NCI-H128 (cell line): ENCODE results near the gene ZNF160.
"Not testable (repeated sequence)": the region's sequence is repeated elsewhere in the genome, so short reads cannot be mapped to it uniquely, and the experiment has no call there.

Experiments
- DNase-seq: peaks from one replicate; lab custom pipeline; 2025; ENCODE audit not compliant: unreplicated experiment; lab: John Stamatoyannopoulos, UW

The ZNF160 gene

GRCh38 chr19:53092723-53093122 is 10.5 kb downstream of the ZNF160 start:
- no peak for DNase-seq

GRCh38 chr19:53091413-53092254 is 11.6 kb downstream of the ZNF160 start:
- DNase-seq, result no peak

DNA sequence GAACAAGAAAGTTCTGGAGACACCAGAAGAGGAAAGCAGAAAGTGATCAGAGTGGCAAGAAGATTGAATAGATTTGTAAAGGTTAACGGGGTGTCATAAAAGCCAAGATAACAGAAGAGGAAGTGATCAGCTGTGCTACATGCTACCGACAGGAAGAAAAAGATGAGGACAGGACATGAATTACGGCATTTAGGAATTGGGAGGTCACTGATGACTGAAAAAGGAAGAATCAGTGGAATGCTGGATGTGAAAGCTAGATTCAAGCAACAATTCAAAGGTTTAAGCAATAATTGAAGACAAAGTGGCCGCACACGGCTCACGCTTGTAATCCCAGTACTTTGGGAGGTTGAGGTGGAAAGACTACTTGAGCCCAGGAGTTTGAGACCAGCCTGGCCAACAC is 15.1 kb downstream of the ZNF160 start:
- DNase-seq, result no peak

DNA sequence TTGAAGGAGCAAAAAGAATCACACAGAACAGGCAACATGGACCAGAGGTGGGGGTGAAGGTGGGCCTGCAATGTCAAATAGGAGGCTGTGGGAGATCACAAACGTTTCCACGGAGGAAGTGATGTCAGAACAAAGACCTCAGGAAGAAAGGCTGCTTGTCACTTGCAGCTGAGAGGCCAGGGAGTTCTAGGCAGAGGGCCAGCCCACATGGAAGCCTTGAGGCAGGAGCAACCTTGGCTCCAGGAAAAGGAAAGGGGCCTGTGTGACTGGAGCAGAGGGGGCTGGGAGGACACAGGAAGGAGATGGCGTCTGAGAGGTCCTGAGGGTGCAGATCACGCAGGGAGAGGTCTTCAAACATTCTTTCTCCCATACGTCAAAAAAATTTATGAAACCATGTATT is 16.3 kb downstream of the ZNF160 start:
- DNase-seq, result no peak

- no peak for DNase-seq
Observed at GRCh38 chr19:53085496-53085895, 17.7 kb downstream of the ZNF160 start.

GRCh38 chr19:53082929-53083328 is 20.3 kb downstream of the ZNF160 start:
- DNase-seq, result no peak

DNA sequence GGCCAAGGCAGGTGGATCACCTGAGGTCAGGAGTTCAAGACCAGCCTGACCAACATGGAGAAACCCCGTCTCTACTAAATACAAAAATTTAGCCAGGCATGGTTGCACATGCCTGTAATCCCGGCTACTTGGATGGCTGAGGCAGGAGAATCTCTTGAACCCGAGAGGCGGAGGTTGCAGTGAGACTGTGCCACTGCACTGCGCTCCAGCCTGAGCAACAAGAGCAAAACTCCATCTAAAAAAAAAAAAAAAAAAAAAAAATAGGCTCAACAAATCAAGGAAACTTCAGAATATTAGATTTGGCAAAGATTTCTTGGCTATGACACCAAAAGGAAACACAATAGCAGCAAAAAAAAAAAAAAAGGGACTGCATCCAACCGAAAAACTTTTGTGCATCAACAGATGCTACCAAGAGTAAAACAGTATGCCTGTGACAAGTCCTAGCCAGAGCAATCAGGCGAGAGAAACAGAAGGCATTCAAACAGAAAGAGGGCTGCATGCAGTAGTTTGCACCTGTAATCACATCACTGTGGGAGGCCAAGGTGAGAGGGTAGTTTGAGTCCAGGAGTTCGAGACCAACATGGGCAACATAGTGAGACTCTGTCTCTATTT is 23.8 kb downstream of the ZNF160 start:
- no peak for DNase-seq

- DNase-seq, result no peak
Observed at GRCh38 chr19:53078668-53079067, 24.6 kb downstream of the ZNF160 start.

GRCh38 chr19:53076984-53077383 is 26.2 kb downstream of the ZNF160 start:
- no peak for DNase-seq

DNA sequence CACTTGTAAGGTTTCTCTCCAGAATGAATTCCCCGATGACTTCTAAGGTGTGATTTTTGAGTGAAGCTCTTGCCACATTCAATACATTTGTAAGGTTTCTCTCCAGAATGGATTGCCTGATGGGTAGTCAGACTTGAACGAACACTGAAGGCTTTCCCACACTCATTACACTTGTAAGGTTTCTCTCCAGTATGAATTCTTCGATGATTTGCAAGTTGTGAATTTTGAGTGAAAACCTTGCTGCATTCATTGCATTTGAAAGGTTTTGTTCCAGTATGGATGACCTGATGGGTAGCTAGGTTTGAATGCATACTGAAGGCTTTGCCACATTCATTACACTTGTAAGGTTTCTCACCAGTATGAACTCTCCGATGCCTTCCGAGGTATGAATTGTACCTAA is 34.4 kb downstream of the ZNF160 start:
- DNase-seq, result no peak

DNA sequence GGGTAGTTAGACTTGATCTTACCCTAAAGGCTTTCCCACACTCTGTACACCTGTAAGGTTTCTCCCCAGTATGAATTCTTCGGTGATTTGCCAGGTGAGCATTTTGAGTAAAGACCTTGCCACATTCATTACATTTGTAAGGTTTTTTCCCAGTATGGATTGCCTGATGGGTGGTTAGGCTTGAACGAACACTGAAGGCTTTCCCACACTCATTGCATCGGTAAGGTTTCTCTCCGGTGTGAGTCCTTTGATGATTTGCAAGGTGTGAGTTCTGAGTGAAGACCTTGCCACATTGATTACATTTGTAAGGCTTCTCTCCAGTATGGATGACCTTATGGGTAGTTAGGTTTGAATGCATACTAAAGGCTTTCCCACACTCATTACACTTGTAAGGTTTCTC is 35.0 kb downstream of the ZNF160 start:
- DNase-seq, result no peak

DNA sequence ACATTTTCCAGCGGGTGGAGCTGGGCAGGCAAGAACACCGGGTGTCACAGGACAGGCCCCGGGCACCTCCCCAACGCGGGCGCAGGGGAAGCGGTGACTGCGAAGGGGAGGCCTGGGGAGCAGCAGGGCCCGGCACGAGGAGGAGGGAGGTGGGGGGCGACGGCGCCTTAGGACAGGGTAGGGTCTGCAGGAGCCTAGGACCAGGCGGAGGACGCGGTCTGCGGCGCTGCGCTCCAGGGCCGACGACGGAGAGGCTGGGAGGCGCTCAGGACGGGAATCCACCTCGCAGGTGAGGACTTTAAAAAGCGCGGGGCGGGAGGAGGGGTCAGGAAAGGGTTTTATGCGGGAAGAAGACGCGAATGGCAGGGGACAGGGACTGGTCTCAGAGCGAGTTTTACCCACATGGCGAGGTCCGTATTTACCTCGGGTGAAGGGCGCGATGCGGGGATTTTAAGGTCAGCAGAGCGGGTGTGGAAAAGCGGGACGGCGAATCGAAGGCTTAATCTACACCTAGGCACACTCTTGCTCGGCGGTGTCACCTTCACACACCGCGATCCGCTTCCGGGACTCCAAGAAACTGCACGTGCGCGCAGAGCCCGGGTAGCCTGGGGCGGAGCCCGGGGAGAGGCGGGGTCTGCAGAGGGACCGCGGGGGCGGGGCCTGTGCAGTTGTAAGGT is 45.2 kb downstream of the ZNF160 start:
- no peak for DNase-seq

- no peak for DNase-seq
Observed at GRCh38 chr19:53055117-53055516, 48.1 kb downstream of the ZNF160 start.

- no peak for DNase-seq
Observed at GRCh38 chr19:53047379-53047778, 55.8 kb downstream of the ZNF160 start.

GRCh38 chr19:53045536-53045935 is 57.7 kb downstream of the ZNF160 start:
- no peak for DNase-seq

GRCh38 chr19:53041366-53041765 is 61.9 kb downstream of the ZNF160 start:
- DNase-seq, result no peak

DNA sequence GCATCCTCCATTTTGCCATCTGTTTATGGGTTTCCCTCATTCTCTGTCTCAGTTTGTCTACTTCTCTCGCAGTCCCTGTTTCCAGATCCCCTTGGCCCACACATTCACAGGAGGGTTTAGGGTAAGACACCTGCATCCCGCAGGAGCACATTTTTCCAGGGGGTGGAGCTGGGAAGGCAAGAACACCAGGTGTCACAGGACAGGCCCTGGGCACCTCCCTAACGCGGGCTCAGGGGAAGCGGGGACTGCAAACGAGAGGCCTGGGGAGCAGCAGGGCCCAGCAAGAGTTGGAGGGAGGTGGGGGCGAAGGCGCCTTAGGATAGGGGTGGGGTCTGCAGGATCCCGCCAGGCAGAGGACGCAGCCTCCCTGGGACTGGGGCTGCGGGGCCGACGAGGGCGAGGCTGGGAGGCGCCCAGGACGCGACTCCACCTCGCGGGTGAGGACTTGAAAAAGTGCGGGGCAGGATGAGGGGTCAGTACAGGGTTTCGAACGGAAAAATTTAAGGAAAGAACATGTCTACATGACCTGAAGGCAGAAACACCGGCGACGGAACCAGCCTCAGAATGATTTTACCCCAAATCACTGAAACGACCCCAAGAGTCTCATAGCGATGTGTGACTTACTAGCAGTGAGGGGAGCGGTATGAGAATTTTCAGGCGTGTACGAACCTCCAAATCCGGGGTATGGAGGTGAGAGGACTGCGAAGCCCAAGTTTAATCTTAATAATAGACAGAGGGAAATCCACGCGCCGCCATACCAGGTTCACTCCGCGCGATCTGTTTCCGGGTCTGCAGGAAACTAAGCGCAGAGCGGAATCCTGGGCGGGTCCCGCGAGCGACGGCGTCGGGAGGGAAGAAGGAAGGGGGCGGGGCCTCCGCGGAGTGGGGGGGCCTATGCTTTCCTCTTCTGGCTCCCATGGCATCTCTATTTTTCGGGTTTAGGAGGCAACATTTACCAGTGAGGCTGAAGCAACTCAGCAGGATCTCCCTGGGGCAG is 65.8 kb downstream of the ZNF160 start:
- no peak for DNase-seq

DNA sequence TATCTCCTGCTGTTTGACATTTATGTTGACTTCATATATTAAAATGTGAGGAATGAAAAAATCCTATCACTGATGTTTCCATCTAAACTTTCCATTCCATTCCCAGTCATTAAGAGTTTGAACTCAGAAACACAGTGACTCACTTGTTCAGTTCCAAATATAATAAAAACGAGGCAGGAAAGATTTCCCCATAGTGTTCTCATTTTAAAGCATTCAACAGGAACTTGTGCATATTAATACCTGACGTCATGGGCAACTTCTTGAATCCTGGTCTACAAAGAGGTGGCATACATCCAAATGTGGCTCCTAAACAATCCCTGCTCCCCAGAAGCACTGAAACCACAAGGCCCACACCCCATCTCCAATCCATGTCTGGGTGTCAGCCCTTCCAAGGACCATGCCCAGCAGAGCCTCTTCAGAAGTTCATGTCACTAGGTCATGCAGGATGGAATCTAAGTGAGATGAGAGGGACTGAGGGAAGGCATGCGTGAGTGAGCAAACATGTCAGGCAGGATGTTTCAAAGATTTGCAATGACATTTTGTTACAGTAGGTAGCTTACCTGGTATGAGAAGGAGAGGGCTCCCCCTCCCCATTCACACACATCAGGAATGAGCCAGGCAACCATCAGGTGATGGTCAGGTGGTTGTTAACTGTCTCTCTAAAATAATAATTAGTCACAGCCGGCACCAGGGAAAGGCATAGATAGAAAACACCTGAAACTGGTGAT is 68.1 kb downstream of the ZNF160 start:
- DNase-seq, result no peak

- no peak for DNase-seq
Observed at GRCh38 chr19:53034054-53034453, 69.2 kb downstream of the ZNF160 start.

DNA sequence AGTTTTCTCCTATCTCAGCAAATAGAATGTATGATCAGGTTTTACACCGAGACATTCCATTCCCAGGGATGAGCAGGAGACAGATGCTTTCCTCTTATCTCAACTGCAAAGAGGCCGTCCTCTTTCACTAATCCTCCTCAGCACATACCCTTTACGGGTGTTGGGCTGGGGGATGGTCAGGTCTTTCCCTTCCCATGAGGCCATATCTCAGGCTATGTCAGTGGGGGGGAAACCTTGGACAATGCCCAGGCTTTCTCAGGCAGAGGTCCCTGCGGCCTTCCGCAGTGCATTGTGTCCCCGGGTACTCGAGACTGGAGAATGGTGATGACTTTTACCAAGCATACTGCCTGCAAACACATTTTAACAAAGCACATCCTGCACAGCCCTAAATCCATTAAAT is 74.9 kb downstream of the ZNF160 start:
- DNase-seq, result not testable (repeated sequence)
